ENCODE results near the gene MED17.

The MED17 gene

DNA sequence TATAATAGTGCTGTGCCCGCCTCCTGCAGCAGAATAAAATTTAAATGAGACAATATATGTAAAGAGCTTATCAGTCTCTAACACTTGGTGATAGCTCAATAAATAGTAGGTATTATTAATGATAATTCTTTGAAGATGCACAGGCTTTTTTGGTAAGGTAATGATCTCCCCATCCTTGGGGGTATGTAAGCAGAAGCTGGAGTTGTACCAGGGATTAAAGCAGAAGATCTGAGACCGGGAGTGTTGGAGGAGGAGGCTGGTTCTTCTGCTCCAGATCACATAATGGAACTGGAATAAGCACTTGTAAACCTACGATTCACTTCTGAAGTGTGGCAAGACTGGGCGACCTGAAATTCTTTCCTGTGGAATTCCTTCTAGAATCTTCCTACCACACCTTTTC, 58.0 kb downstream of the MED17 start:
- no peak overlapping the region for H3K4me3 ChIP-seq (ENCODE audit: low read depth, low read length)
- TF ChIP-seq, protein P1, sequence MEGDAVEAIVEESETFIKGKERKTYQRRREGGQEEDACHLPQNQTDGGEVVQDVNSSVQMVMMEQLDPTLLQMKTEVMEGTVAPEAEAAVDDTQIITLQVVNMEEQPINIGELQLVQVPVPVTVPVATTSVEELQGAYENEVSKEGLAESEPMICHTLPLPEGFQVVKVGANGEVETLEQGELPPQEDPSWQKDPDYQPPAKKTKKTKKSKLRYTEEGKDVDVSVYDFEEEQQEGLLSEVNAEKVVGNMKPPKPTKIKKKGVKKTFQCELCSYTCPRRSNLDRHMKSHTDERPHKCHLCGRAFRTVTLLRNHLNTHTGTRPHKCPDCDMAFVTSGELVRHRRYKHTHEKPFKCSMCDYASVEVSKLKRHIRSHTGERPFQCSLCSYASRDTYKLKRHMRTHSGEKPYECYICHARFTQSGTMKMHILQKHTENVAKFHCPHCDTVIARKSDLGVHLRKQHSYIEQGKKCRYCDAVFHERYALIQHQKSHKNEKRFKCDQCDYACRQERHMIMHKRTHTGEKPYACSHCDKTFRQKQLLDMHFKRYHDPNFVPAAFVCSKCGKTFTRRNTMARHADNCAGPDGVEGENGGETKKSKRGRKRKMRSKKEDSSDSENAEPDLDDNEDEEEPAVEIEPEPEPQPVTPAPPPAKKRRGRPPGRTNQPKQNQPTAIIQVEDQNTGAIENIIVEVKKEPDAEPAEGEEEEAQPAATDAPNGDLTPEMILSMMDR (IDR thresholded peaks at IDR 0.05; ENCODE audit: low read depth, low read length) = no peak

DNA sequence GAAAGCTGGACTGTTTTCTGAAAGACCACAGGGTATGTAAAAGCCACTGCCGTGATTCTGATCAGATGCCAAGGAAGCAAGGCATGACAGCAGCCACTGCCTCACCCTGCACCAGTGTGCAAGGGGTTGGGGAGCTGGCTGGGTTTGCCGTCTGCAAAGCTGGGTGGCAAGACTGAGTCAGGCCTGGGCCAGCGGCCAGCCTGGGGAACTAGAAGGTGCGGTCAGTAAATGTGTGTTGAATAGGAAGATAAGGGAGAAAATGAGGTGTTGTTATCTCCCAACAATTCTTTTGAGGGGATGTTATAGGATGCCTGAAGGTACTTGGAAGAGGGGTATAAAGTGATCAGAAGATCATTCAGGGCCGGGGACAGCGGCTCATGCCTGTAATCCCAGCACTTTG, 58.4 kb downstream of the MED17 start:
- TF ChIP-seq, protein P1 (IDR thresholded peaks at IDR 0.05; ENCODE audit: low read depth, low read length) = no peak
- H3K4me3 ChIP-seq (ENCODE audit: low read depth, low read length) = no peak overlapping the region

DNA sequence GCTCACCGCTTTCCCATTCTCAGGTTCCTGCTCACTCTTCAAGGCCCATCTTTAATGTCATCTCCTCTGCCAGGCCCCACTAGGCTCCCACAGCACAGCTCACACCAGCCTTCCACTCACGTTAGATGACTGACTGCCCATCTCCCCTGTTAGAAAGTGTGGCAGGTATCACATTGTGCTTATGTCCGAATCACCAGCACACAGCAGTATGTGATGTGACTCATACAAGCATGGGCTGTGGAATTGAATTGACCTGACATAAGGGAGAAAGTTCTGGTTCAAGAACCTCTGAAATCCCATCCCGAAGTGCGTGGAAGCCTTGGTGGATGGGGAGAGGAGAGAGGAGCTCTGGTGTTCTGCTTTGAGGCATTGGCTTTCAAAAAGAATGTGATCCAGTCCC, 59.8 kb downstream of the MED17 start:
- no peak overlapping the region for H3K4me3 ChIP-seq (ENCODE audit: low read depth, low read length)
- TF ChIP-seq, protein P1 (IDR thresholded peaks at IDR 0.05; ENCODE audit: low read depth, low read length) = no peak

DNA sequence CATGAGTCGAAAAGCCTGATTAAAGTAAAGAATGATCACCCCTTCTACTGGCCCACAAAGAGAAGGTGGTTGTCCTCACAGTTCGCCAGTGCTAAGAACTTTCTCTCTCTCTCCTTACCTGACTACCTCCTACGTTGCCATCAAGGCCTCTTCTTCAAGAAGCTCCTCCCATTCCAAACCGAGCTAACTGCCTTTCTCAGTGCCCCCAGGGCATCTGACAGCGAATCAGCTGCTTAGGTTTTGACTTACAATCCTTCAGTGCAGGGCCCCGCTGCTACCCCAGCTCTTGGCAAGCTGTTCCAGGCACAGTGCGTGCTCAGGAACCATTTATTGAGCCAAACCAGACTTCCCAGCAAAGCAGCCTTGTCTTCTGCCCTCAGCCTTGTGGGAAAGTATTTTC, 60.5 kb downstream of the MED17 start:
- TF ChIP-seq, protein P1 (IDR thresholded peaks at IDR 0.05; ENCODE audit: low read depth, low read length) = no peak
- H3K4me3 ChIP-seq (ENCODE audit: low read depth, low read length) = no peak overlapping the region

DNA sequence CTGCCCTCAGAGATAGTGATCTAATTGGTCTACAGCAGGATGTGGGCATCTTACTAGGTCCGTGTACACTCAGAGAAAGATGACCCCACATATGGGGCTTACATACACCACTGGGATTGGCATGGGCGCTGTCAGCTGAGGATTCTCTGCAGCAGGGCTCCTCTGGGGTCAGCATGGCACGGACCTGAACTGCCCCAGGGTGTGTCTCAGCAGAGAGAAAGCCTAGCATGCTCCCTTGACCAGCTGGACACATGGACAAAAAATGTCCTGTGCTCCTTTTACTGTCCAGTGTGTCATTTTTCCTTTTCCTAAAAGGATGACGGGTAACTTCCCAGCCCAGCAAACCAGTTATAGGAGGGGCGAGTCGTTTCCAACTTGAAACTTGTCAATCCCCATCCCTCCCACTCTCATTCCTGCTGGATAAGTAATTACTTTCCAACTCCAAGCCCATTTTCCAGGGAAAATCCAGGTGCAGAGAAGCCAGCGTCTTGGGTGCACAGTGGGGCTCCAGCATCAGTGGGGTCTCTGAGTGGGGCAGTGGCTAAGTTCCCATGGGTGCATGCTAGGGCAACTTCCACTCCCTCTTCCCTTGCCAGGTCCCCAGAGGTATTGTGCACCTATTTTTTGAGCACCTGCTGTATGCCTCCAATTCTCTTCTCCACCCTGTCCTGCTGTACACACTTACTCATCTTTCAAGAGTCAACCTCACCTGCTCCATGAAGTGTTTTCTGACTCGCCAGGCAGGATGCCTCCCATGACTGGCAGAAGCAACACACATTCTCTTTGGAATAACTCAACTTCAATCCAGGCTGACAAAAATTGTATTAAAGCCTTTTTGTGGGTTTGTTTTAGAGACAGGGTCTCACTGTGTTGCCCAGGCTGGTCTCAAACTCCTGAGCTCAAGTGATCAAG, 61.4 kb downstream of the MED17 start:
- no peak overlapping the region for H3K4me3 ChIP-seq (ENCODE audit: low read depth, low read length)
- TF ChIP-seq, protein P1 (IDR thresholded peaks at IDR 0.05; ENCODE audit: low read depth, low read length) = no peak

DNA sequence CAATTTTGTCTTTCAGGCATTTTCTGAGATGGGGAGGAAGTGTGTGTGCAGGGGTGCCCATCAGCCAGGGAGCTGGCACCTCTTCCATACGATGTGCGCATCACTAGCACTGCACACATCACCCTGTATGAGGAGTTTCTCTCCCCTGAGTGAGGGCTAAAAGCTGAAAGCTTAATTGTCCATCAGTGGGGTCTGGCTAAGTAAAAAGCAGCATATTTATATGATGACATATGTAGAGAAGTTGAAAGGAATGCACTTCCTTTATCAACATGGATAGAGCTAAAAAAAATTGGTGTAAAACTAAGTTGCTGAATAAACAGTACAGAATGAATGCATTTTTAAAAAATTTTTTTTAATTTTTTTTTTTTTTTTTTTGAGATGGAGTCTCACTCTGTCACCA, 62.3 kb downstream of the MED17 start:
- H3K4me3 ChIP-seq (ENCODE audit: low read depth, low read length) = no peak overlapping the region
- TF ChIP-seq, protein P1 (IDR thresholded peaks at IDR 0.05; ENCODE audit: low read depth, low read length) = no peak

DNA sequence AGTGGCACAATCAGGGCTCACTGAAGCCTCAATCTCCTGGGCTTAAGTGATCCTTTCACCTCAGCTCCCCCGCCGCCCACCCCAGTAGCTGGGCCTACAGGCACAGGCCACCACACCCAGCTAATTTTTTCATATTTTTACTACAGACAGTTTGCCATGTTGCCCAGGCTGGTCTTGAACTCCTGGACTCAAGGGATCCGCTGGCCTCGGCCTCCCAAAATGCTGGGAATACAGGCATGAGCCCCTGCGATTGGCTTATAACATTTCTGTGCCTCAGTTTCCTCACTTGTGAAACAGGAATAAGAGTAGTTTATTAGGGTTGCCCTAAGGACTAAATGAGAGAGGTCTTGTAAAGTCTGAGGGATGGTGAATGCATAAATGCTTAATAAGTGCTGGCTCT, 65.1 kb downstream of the MED17 start:
- TF ChIP-seq, protein P1 (IDR thresholded peaks at IDR 0.05; ENCODE audit: low read depth, low read length) = no peak

More for the DNA sequence above, 65.1 kb downstream of the MED17 start:
- H3K4me3 ChIP-seq (ENCODE audit: low read depth, low read length) = no peak overlapping the region

All from WI38 (cell line).